HCT116 (cell line): ENCODE data around the gene GNPDA2. TPM values are rescaled to one million over a fixed set of nuclear protein-coding genes. Genes with fewer than 3 reads are reported as not detected.

Experiments used
- ATAC-seq: fragments of 200-7000 bp; cut with Tn5 transposase; 2 replicates; pipeline ENCODE4 v1.9.1; 2020; ENCODE audit warnings: mild to moderate bottlenecking, moderate library complexity
- Bru-seq: library from RNA; stranded (reverse); fragments of 400-500 nt; gene quantifications from one replicate; lab custom pipeline; 2021; lab: Mats Ljungman, UMichigan
- BruChase-seq, 2 experiments: library from RNA; stranded (reverse); fragments of 400-500 nt; gene quantifications; one replicate each; lab custom pipeline; 2021; lab: Mats Ljungman, UMichigan
- BruUV-seq: library from RNA; stranded (reverse); fragments of 400-500 nt; replicated peaks from 2 replicates; lab custom pipeline; 2021; lab: Mats Ljungman, UMichigan
- CTCF ChIA-PET: fragments of 300-600 bp; sonication (Branson Sonifier 250); formaldehyde crosslinking; loops from one replicate; lab custom pipeline; 2021; ENCODE audit warnings: antibody characterized with exemption; lab: Charles Lee
- POLR2A ChIA-PET: fragments of 300-600, 350-600 bp; sonication (Branson Sonifier 250); formaldehyde crosslinking; loops from one replicate; lab custom pipeline; 2021; ENCODE audit warnings: antibody characterized with exemption; lab: Charles Lee
- RAD21 ChIA-PET, 2 experiments: fragments of 300-600 bp; sonication (Branson Sonifier 250); formaldehyde crosslinking; loops; one replicate each; lab custom pipeline; 2023; ENCODE audit warnings: low total read pairs in 2 of 2; ENCODE audit not compliant: uncharacterized antibody in 2 of 2, unreplicated experiment in 2 of 2, low non-redundant PET in 1 of 2; lab: Charles Lee
- DNase-seq: peaks from one replicate; pipeline ENCODE4 v3.0.0-alpha.2; 2010; ENCODE audit warnings: low read depth, low spot score
- H2AFZ ChIP-seq: fragments of 200-600 bp; shearing (Covaris generic), sonication (generic); 2 replicates; pipeline ENCODE4 v1.6.1; 2017; ENCODE audit warnings: low read depth, mixed run types, mixed read lengths, antibody characterized with exemption, low read length; ENCODE audit not compliant: poor library complexity, severe bottlenecking
- H3K27ac ChIP-seq: 2 replicates; pipeline ENCODE4 v1.5.1; 2012; ENCODE audit warnings: low read depth, low read length
- H3K27me3 ChIP-seq: fragments of 200-600 bp; sonication (generic); 2 replicates; pipeline ENCODE4 v1.6.1; 2016; ENCODE audit warnings: mixed run types, low read length, mixed read lengths; ENCODE audit not compliant: insufficient read depth
- H3K36me3 ChIP-seq, 2 experiments: fragments of 200-500 bp in 1 of 2; fragments of 200-600 bp in 1 of 2; sonication (Bioruptor generic) in 1 of 2; sonication (generic) in 1 of 2; 2 replicates each; pipeline versions ENCODE4 v1.5.1 to v1.6.1; 2014 to 2016; ENCODE audit warnings: low read length in 2 of 2, inconsistent platforms in 1 of 2, mixed read lengths in 1 of 2, mixed run types in 1 of 2; ENCODE audit not compliant: insufficient read depth in 2 of 2, control insufficient read depth in 1 of 2
- H3K4me1 ChIP-seq, 2 experiments: fragments of 200-600 bp in 1 of 2; sonication (generic) in 1 of 2; 2 replicates each; pipeline versions ENCODE4 v1.5.1 to v1.6.1; 2012 to 2017; ENCODE audit warnings: low read length in 2 of 2, inconsistent platforms in 1 of 2, mild to moderate bottlenecking in 1 of 2, mixed read lengths in 1 of 2, mixed run types in 1 of 2, moderate library complexity in 1 of 2; ENCODE audit not compliant: insufficient read depth in 2 of 2, control insufficient read depth in 1 of 2
- H3K4me2 ChIP-seq: fragments of 200-600 bp; sonication (generic); 2 replicates; pipeline ENCODE4 v1.6.1; 2017; ENCODE audit warnings: mixed run types, low read length, mixed read lengths
- H3K4me3 ChIP-seq, 2 experiments: fragments of 200-600 bp in 1 of 2; sonication (generic) in 1 of 2; replicated peaks in 1 of 2; 2 replicates each; pipeline ENCODE4 v1.5.1; 2011 to 2016; ENCODE audit warnings: low read length in 2 of 2, control low read depth in 1 of 2, low read depth in 1 of 2, mild to moderate bottlenecking in 1 of 2, mixed read lengths in 1 of 2, mixed run types in 1 of 2
- H3K79me2 ChIP-seq: fragments of 200-600 bp; sonication (generic); 2 replicates; pipeline ENCODE4 v1.6.1; 2017; ENCODE audit warnings: mild to moderate bottlenecking, mixed run types, low read length, moderate library complexity, mixed read lengths; ENCODE audit not compliant: insufficient read depth
- H3K9ac ChIP-seq: fragments of 200-600 bp; sonication (generic); 2 replicates; pipeline ENCODE4 v1.6.1; 2016; ENCODE audit warnings: low read length, mixed read lengths
- H3K9me2 ChIP-seq: fragments of 200-600 bp; sonication (generic), shearing (Covaris generic); 2 replicates; pipeline ENCODE4 v1.6.1; 2017; ENCODE audit warnings: mixed run types, mild to moderate bottlenecking, moderate library complexity; ENCODE audit not compliant: insufficient read depth
- H3K9me3 ChIP-seq, 2 experiments: fragments of 200-500 bp in 1 of 2; fragments of 200-600 bp in 1 of 2; sonication (Bioruptor generic) in 1 of 2; sonication (generic) in 1 of 2; 2 replicates each; pipeline ENCODE4 v1.6.1; 2014 to 2017; ENCODE audit warnings: low read length in 2 of 2, mixed read lengths in 2 of 2, inconsistent platforms in 1 of 2, low read depth in 1 of 2, mild to moderate bottlenecking in 1 of 2, mixed run types in 1 of 2, moderate library complexity in 1 of 2; ENCODE audit not compliant: control insufficient read depth in 1 of 2, insufficient read depth in 1 of 2
- H4K20me1 ChIP-seq: fragments of 200-600 bp; sonication (generic), shearing (Covaris generic); 2 replicates; pipeline ENCODE4 v1.6.1; 2017; ENCODE audit warnings: mixed run types, mild to moderate bottlenecking, moderate library complexity; ENCODE audit not compliant: insufficient read depth
- CTCF ChIP-seq, 3 experiments: fragments of 200-600 bp in 1 of 3; sonication (generic) in 1 of 3; IDR thresholded peaks in 2 of 3; conservative IDR thresholded peaks in 1 of 3; 2 replicates each; pipeline ENCODE4 v1.5.1; 2012 to 2017; ENCODE audit warnings: low read depth in 2 of 3, low read length in 2 of 3, antibody characterized with exemption in 1 of 3, borderline replicate concordance in 1 of 3, control low read depth in 1 of 3, mild to moderate bottlenecking in 1 of 3, mixed read lengths in 1 of 3, mixed run types in 1 of 3, moderate library complexity in 1 of 3; ENCODE audit not compliant: insufficient read depth in 1 of 3
- POLR2A ChIP-seq: IDR thresholded peaks from 2 replicates; pipeline ENCODE4 v1.7.0; 2011; ENCODE audit warnings: borderline replicate concordance; ENCODE audit not compliant: insufficient read depth, insufficient read length; ENCODE audit errors: extremely low read depth
- POLR2AphosphoS5 ChIP-seq: IDR thresholded peaks from 2 replicates; pipeline ENCODE4 v1.6.1; 2011; ENCODE audit warnings: mild to moderate bottlenecking, low read depth, low read length, moderate library complexity
- RAD21 ChIP-seq: IDR thresholded peaks from 2 replicates; pipeline ENCODE4 v1.6.1; 2012; ENCODE audit warnings: low read depth, mild to moderate bottlenecking
- SIN3A ChIP-seq: IDR thresholded peaks from 2 replicates; pipeline ENCODE4 v1.6.1; 2012; ENCODE audit warnings: low read depth
- TCF7L2 ChIP-seq: IDR thresholded peaks from 2 replicates; pipeline ENCODE4 v1.7.0; 2011; ENCODE audit warnings: borderline replicate concordance, inconsistent platforms; ENCODE audit not compliant: insufficient read depth, insufficient read length; ENCODE audit errors: extremely low read depth
- YY1 ChIP-seq: IDR thresholded peaks from 2 replicates; pipeline ENCODE4 v1.6.1; 2011; ENCODE audit warnings: low read length, low read depth, moderate library complexity, mild to moderate bottlenecking; ENCODE audit not compliant: insufficient replicate concordance; ENCODE audit errors: extremely low read depth
- ZFX ChIP-seq: fragments of 450-650 bp; IDR thresholded peaks from 2 replicates; pipeline ENCODE4 v1.6.1; 2017
- intact Hi-C: fragments of 100-400 bp; cut with micrococcal nuclease; formaldehyde crosslinking; loops from 2 replicates; pipeline ENCODE4 v1.10.0; 2022
- long read RNA-seq: library from polyadenylated mRNA; unstranded; transcript quantifications from one replicate; pipeline ENCODE4 v2.0.0, GENCODE V29; 2021; ENCODE audit not compliant: unreplicated experiment
- polyA plus RNA-seq: library from polyadenylated mRNA; unstranded; fragments of >200 nt; gene quantifications from 2 replicates; pipeline ENCODE4 v1.2.1, GENCODE V29; 2012; ENCODE audit warnings: missing spikeins
- total RNA-seq: library from RNA; stranded (reverse); gene quantifications from one replicate; pipeline ENCODE4 v1.2.1, GENCODE V29; 2021; ENCODE audit not compliant: unreplicated experiment
- TF ChIP-seq, protein P1 (sequence below): IDR thresholded peaks from 2 replicates; pipeline ENCODE4 v1.6.1; 2012

GNPDA2 gene
- total RNA-seq (15.8 TPM), Bru-seq, nascent RNA (percentile 73 among the genes with signal in this experiment), BruChase-seq, experiment 1, labeled RNA remaining after a 6-hour chase (percentile 84 among the genes with signal in this experiment), BruChase-seq, experiment 2, labeled RNA remaining after a 2-hour chase (percentile 71 among the genes with signal in this experiment)
- polyA plus RNA-seq: 7.9 and 8.1 TPM in 2 replicates
- long read RNA-seq, full-length matches to known transcripts: 16 of 20 reads
- long read RNA-seq, partial matches to known transcripts: 0 of 20 reads
- long read RNA-seq, other reads (novel, unspliced or antisense): 4 of 20 reads

GRCh38 chr4:44726038-44726871 lies at the start of gene GNPDA2:
Gene GNPDA2 (minus strand): TSS chr4:44726556. CDS start chr4:44722207, 4,349 bp downstream.
- TF ChIP-seq POLR2AphosphoS5 (peak; percentile 96), RAD21 (no peak), POLR2A (peak; percentile 89), ZFX (peak; percentile 36; the same call in 1 of the 2 replicates), TCF7L2 (peak; percentile 34), SIN3A (0 out of 2 replicates have a peak, but pooled peaks have one; percentile 21), CTCF (IDR thresholded peaks at IDR 0.05 in 2 of 3, conservative IDR thresholded peaks at IDR 0.05 in 1 of 3; ENCODE audit: borderline replicate concordance in 1 of 3, insufficient read depth in 1 of 3, low read depth in 2 of 3, low read length in 2 of 3) (0 out of 6 replicates have a peak, but pooled peaks of 1 of the 3 experiments have one; percentile 11), YY1 (no peak)
- TF ChIP-seq, protein P1, sequence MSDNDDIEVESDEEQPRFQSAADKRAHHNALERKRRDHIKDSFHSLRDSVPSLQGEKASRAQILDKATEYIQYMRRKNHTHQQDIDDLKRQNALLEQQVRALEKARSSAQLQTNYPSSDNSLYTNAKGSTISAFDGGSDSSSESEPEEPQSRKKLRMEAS: peak; percentile 86
- TF ChIP-seq, all 23 proteins: peak for 7
- BruUV-seq: TSS peak; percentile 63
- POLR2A ChIA-PET: no interaction called here

More at GRCh38 chr4:44726038-44726871, at the start of gene GNPDA2:
- Histone ChIP-seq H3K27me3 (no peaks in the 10 kb centered on the region), H3K9me2 (no peaks in the 10 kb centered on the region; the same call in 1 of the 2 replicates), H3K9ac (peak within 1 kb of the TSS; percentile 77), H3K27ac (peak within 1 kb of the TSS; percentile 30), H3K79me2 (peaks cover 49% of the 10 kb centered on the region), H2AFZ (peak within 1 kb of the TSS; percentile 81), H3K36me3 (no peaks in the 10 kb centered on the region), H3K4me1 (peaks cover 0 to 15% of the 10 kb centered on the region in 2 experiments; a peak in 3 of 4 replicates), H3K4me2 (peak within 1 kb of the TSS; percentile 76), H3K4me3 (peak within 1 kb of the TSS; percentile 80 to 87), H3K9me3 (no peaks in the 10 kb centered on the region), H4K20me1 (no peaks in the 10 kb centered on the region)
- DNase-seq: peak; percentile 78
- intact Hi-C loops: no loop called here
- ChIA-PET RAD21 (no interaction called here), CTCF (no interaction called here)
- ATAC-seq: peak; percentile 92
